ENCODE data around the gene STK10. TPM values are rescaled to one million over a fixed set of nuclear protein-coding genes. Genes with fewer than 3 reads are reported as not detected.

The STK10 gene
- total and polyA plus RNA-seq, 2 donors (not counting 1 experiment from before 2014, with no cell fraction given) = 97.9 to 253 TPM

DNA sequence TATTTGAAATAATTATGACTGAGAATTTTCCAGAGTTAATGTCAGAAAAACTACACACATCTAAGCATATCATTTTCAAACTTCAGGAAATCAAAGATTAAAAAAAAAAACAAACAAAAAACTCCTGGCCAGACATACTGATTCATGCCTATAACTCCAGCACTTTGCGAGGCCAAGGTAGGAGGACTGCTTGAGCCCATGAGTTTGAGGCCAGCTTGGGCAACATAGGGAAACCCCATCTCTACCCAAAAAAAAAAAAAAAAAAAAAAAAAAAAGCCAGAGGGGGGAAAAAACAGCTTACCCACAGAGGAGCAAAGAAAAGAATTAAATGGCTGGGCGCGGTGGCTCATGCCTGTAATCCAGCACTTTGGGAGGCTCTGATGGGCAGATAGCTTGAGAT is 28.3 kb upstream of the STK10 start:
- no peak overlapping the region for H3K27ac ChIP-seq (ENCODE audit: low read length in 2 of 2)
- H3K9ac ChIP-seq (ENCODE audit: low read length) = no peak overlapping the region
- Mint-ChIP-seq H3K4me1 (no peaks in the 10 kb centered on the region), H3K27ac (no peak overlapping the region), H3K27me3 (no peaks in the 10 kb centered on the region), H3K9me3 (ENCODE audit: insufficient read depth) (peaks cover 11% of the 10 kb centered on the region), H3K4me3 (no peak overlapping the region)
- H4K20me1 ChIP-seq (ENCODE audit: control insufficient read depth, insufficient read depth, low read length, poor library complexity, severe bottlenecking) = no peaks in the 10 kb centered on the region
- no peak for ATAC-seq (ENCODE audit: low read depth)
- no peaks in the 10 kb centered on the region for H3K79me2 ChIP-seq (ENCODE audit: control insufficient read depth, insufficient read depth, low read length)
- no peak overlapping the region for H3K4me2 ChIP-seq (replicated peaks; ENCODE audit: low read depth, low read length, poor library complexity, severe bottlenecking)
- WGBS (ENCODE audit: insufficient coverage) = no CpG with 5 or more reads among the region's 3 CpGs
- H3K4me1 ChIP-seq (ENCODE audit: control insufficient read depth in 2 of 2, insufficient read depth in 2 of 2, low read length in 2 of 2) = no peaks in the 10 kb centered on the region
- CTCF ChIA-PET = no interaction called here
- TF ChIP-seq, protein P1, sequence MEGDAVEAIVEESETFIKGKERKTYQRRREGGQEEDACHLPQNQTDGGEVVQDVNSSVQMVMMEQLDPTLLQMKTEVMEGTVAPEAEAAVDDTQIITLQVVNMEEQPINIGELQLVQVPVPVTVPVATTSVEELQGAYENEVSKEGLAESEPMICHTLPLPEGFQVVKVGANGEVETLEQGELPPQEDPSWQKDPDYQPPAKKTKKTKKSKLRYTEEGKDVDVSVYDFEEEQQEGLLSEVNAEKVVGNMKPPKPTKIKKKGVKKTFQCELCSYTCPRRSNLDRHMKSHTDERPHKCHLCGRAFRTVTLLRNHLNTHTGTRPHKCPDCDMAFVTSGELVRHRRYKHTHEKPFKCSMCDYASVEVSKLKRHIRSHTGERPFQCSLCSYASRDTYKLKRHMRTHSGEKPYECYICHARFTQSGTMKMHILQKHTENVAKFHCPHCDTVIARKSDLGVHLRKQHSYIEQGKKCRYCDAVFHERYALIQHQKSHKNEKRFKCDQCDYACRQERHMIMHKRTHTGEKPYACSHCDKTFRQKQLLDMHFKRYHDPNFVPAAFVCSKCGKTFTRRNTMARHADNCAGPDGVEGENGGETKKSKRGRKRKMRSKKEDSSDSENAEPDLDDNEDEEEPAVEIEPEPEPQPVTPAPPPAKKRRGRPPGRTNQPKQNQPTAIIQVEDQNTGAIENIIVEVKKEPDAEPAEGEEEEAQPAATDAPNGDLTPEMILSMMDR (IDR thresholded peaks at IDR 0.05) = no peak
- no peak for TF ChIP-seq EZH2 (IDR thresholded peaks at IDR 0.05; ENCODE audit: borderline replicate concordance, insufficient read depth, low read depth, low read length, poor library complexity, severe bottlenecking)
- no peak overlapping the region for H2AFZ ChIP-seq (ENCODE audit: insufficient read depth, low read depth, low read length, poor library complexity, severe bottlenecking)
- H3K9me3 ChIP-seq (ENCODE audit: control extremely low read depth in 1 of 3, control insufficient read depth in 2 of 3, insufficient read depth in 1 of 3, low read length in 2 of 3) = peaks cover 1 to 5% (median 5%) of the 10 kb centered on the region in 3 donors
- H3K4me3 ChIP-seq (ENCODE audit: control extremely low read depth in 1 of 5, extremely low read depth in 1 of 5, insufficient read depth in 1 of 5, low read depth in 2 of 5, low read length in 4 of 5) = no peak overlapping the region
- H3K27me3 ChIP-seq (replicated peaks in 1 of 4; ENCODE audit: control extremely low read depth in 1 of 4, control insufficient read depth in 3 of 4, insufficient read depth in 4 of 4, low read length in 3 of 4) = no peaks in the 10 kb centered on the region
- no peak for DNase-seq
- POLR2A ChIA-PET = no interaction called here
- intact Hi-C loops (cut with micrococcal nuclease) = no loop called here
- H3K36me3 ChIP-seq (replicated peaks in 1 of 2; ENCODE audit: control extremely low read depth in 1 of 2, control insufficient read depth in 1 of 2, extremely low read depth in 1 of 2, insufficient read depth in 2 of 2, low read length in 1 of 2) = peaks cover 0 to 19% of the 10 kb centered on the region in 2 experiments

DNA sequence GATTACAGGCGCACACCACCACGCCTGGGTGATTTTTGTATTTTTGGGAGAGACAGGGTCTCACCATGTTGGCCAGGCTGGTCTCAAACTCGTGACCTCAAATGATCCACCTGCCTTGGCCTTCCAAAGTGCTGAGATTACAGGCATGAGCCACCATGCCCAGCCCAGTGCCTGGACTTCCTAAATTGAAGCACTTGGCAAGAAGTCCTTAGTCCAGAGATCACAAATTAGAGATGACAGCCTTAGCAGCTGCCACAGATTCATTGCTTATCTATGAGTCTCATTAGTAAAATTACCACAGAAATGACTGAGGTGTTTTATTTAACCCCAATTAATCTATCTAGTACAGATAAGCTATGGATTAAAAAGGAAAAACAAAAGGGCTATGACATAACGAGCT is 25.1 kb upstream of the STK10 start:
- Histone ChIP-seq H4K20me1 (ENCODE audit: control insufficient read depth, insufficient read depth, low read length, poor library complexity, severe bottlenecking) (no peaks in the 10 kb centered on the region), H3K4me2 (replicated peaks; ENCODE audit: low read depth, low read length, poor library complexity, severe bottlenecking) (no peak overlapping the region), H3K27ac (ENCODE audit: low read length in 2 of 2) (no peak overlapping the region), H3K9me3 (ENCODE audit: control extremely low read depth in 1 of 3, control insufficient read depth in 2 of 3, insufficient read depth in 1 of 3, low read length in 2 of 3) (no peaks in the 10 kb centered on the region), H3K4me1 (ENCODE audit: control insufficient read depth in 2 of 2, insufficient read depth in 2 of 2, low read length in 2 of 2) (no peaks in the 10 kb centered on the region), H3K36me3 (replicated peaks in 1 of 2; ENCODE audit: control extremely low read depth in 1 of 2, control insufficient read depth in 1 of 2, extremely low read depth in 1 of 2, insufficient read depth in 2 of 2, low read length in 1 of 2) (peaks cover 0 to 14% of the 10 kb centered on the region in 2 experiments), H3K4me3 (ENCODE audit: control extremely low read depth in 1 of 5, extremely low read depth in 1 of 5, insufficient read depth in 1 of 5, low read depth in 2 of 5, low read length in 4 of 5) (no peak overlapping the region), H3K27me3 (replicated peaks in 1 of 4; ENCODE audit: control extremely low read depth in 1 of 4, control insufficient read depth in 3 of 4, insufficient read depth in 4 of 4, low read length in 3 of 4) (no peaks in the 10 kb centered on the region), H2AFZ (ENCODE audit: insufficient read depth, low read depth, low read length, poor library complexity, severe bottlenecking) (no peak overlapping the region), H3K9ac (ENCODE audit: low read length) (no peak overlapping the region), H3K79me2 (ENCODE audit: control insufficient read depth, insufficient read depth, low read length) (no peaks in the 10 kb centered on the region)
- WGBS (ENCODE audit: insufficient coverage) = 100% methylated on average over 3 of the region's 4 CpGs
- Mint-ChIP-seq H3K4me3 (no peak overlapping the region), H3K4me1 (no peaks in the 10 kb centered on the region), H3K27ac (no peak overlapping the region), H3K27me3 (no peaks in the 10 kb centered on the region), H3K9me3 (ENCODE audit: insufficient read depth) (peaks cover 2% of the 10 kb centered on the region)
- TF ChIP-seq, protein P1 (IDR thresholded peaks at IDR 0.05) = no peak
- TF ChIP-seq EZH2 (IDR thresholded peaks at IDR 0.05; ENCODE audit: borderline replicate concordance, insufficient read depth, low read depth, low read length, poor library complexity, severe bottlenecking) = no peak
- ChIA-PET CTCF (no interaction called here), POLR2A (no interaction called here)
- intact Hi-C loops (cut with micrococcal nuclease) = no loop called here
- DNase-seq = no peak
- ATAC-seq (ENCODE audit: low read depth) = no peak
